DND-41 (cell line): ENCODE data around the gene MAML3.

Experiments used
- EZH2 ChIP-seq: IDR thresholded peaks from 3 replicates; pipeline ENCODE4 v1.6.1; 2012; ENCODE audit warnings: borderline replicate concordance, low read depth, mild to moderate bottlenecking, moderate library complexity, low read length, inconsistent platforms; ENCODE audit not compliant: severe bottlenecking
- TF ChIP-seq, protein P1 (sequence below): IDR thresholded peaks from 2 replicates; pipeline ENCODE4 v1.5.1; 2012; ENCODE audit warnings: borderline replicate concordance, low read length, moderate library complexity, mild to moderate bottlenecking; ENCODE audit not compliant: poor library complexity, severe bottlenecking; ENCODE audit errors: extremely low read depth

DNA sequence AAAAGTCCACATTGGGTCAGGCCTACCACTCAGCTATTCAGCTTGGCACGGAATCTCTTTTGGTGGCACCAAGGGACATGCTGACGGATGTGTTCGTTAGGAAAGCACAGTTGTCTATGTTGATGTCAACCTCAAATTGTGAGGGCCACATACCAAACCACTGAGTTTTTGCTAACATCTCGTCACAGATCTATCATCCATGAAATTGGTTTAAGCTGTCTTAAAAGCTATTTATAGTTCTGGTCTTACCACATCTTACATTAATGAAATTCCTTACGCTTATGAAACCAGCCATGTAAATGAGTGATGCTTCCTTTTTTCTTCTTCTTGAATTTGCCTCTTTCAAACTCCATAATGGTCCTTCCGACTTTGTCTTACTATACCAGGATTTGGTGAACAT, 386.8 kb downstream of the MAML3 start:
- TF ChIP-seq, protein P1, sequence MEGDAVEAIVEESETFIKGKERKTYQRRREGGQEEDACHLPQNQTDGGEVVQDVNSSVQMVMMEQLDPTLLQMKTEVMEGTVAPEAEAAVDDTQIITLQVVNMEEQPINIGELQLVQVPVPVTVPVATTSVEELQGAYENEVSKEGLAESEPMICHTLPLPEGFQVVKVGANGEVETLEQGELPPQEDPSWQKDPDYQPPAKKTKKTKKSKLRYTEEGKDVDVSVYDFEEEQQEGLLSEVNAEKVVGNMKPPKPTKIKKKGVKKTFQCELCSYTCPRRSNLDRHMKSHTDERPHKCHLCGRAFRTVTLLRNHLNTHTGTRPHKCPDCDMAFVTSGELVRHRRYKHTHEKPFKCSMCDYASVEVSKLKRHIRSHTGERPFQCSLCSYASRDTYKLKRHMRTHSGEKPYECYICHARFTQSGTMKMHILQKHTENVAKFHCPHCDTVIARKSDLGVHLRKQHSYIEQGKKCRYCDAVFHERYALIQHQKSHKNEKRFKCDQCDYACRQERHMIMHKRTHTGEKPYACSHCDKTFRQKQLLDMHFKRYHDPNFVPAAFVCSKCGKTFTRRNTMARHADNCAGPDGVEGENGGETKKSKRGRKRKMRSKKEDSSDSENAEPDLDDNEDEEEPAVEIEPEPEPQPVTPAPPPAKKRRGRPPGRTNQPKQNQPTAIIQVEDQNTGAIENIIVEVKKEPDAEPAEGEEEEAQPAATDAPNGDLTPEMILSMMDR: no peak
- TF ChIP-seq EZH2: no peak
